ENCODE measurements around the gene CLK2.

The CLK2 gene

DNA sequence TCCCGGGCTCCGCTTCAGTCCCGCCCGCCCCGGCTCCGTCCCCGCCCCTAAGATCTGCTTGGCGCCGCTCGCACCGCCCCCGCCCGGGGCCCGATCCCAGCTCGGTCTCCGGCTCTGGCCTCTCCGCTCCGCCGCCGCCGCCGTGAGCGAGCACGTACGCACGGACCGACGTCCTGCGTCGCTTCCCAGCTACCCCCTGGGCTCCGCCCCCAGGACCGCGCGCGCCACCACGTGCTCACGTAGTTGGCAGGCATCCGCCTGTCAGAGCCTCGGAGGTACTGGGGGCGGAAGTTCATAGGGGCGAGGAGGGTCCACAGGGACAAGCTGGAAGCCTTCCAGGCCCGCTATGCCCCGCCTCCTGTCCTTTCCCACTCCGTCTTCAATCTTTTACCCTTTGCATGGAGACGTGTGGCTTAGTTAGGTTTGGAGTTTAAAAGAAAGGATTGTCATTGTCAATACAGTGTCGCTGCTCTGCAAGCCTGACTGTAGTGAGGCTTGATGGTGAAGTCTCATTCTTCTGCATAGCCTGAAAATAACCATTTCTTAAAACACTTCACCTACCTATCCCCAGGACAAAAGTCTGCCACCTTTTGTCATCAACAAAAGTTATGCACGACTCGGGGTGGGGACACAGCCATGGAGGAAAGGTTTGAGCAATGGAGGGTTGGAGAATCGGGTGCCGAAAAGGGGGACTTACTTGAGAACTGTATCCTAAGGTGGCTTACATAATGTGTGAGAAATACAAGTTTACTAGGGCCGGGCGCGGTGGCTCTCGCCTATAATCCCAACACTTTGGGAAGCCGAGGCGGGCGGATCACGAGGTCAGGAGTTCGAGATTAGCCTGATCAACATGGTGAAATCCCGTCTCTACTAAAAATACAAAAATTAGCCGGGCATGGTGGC, at the start of gene CLK2:
Gene CLK2, minus strand, starts transcription at position 162 of the 903 bp plus-strand sequence. CDS start 2,527 bp downstream, outside the sequence.
- DNase-seq = peak; percentile 98

DNA sequence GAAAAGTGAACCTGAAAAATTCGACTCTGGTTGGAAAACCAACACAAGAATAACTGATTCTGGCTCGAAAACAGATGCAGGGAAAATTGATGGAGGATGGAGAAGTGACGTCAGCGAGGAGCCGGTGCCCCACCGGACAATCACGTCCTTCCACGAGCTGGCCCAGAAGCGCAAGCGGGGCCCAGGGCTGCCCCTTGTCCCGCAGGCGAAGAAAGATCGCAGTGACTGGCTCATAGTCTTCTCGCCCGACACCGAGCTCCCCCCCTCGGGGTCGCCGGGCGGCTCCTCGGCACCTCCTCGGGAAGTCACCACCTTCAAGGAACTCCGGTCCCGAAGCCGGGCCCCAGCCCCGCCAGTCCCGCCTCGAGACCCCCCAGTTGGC, 49.3 kb upstream of the CLK2 start:
- DNase-seq = peak; percentile 44

DNA sequence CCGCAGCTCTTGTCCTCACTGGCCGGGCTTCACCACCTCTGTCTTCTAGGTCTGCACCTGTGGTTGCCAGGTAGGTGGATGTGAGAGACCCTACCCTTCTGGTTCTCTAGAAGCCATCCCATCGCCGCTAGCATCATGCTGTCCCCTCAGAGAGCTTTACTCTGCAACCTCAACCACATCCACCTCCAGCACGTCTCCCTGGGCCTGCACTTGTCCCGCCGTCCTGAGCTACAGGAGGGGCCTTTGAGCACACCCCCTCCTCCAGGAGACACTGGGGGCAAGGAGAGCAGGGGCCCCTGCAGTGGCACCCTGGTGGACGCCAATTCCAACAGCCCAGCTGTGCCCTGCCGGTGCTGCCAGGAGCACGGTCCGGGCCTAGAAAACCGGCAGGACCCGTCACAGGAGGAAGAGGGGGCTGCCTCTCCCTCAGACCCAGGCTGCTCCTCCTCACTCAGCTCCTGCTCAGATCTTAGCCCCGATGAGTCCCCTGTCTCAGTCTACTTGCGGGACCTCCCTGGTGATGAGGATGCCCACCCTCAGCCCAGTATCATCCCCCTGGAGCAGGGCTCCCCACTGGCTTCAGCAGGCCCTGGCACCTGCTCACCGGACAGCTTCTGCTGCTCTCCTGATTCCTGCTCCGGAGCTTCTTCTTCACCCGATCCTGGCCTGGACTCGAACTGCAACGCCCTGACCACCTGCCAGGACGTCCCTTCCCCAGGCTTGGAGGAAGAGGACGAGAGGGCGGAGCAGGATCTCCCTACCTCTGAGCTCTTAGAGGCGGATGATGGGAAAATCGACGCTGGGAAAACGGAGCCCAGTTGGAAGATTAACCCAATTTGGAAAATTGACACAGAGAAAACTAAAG, 48.6 kb upstream of the CLK2 start:
- peak; percentile 40 for DNase-seq

DNA sequence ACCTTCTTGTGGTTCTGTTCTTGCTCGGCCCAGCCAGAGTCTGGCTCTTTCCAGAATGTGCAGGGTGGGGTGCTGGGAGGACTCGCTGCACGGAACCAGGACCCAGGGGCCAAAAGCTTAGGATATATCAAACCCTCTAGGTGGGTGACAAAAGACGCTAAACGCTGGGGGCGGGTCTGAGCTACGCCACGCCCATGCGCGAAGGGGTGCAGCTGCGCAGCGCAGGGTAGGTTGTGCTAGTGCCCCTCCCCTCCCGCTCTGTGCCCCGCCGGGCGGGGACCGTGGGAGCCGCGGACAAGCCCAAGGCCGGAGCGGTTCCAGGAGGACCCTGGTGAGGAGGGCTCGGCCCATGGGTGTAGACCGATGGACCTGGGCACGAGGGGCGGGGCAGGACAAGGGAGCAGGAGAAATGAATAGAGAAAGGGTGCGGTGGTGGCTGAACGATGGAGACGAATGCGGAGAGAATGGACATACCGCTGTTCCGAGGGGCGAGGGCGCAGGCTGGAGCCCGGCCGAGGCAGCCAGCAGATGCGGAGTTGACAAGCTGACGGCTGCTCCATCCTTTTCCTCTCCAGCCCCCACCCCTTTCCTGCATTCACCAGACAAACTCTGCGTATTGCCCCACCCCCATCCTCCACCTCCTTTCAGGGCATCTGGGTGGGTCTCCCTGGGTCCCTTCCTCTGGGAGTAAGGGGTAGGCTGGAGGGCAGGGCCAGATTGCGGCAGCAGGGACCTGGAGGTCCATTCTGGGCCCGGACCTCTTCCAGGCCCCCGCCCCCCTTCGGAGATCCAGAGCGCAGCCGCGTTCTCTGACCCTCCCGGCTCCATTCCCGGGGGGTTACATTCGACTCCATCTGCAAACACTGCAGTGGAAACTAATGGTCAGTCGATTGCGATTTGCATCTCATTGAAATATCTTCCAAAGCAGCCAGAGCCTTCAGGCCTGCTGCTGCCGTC, 47.6 kb upstream of the CLK2 start, which contains the start of gene RUSC1:
Gene RUSC1, plus strand, starts transcription at position 234 of the 957 bp plus-strand sequence. CDS start 880 bp downstream, outside the sequence.
- peak; percentile 58 for DNase-seq

DNA sequence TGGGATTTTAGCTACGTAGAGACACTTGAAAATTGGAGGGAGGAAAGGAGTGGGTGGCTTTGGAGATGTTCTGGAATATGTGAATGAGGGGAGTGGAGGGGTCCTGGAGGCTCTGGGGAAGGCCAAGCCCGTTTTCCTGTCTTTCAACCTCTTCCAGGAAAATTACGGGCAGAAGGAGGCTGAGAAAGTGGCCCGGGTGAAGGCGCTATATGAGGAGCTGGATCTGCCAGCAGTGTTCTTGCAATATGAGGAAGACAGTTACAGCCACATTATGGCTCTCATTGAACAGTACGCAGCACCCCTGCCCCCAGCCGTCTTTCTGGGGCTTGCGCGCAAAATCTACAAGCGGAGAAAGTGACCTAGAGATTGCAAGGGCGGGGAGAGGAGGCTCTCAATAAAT, 46.9 kb upstream of the CLK2 start:
- DNase-seq = no peak

DNA sequence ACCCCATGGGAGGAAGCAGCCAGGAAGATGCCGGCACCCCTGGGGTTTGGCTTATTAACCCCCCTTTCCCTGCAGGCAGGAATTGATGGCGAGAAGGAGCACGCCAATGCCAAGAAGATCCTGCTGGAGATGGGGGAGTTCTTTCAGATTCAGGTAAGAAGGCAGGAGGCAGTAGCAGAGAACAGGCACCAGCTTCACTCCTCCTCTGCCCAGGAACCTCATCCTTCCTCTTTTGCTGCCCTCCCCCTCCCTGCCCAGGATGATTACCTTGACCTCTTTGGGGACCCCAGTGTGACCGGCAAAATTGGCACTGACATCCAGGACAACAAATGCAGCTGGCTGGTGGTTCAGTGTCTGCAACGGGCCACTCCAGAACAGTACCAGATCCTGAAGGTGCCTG, 46.2 kb upstream of the CLK2 start:
- DNase-seq = no peak

DNA sequence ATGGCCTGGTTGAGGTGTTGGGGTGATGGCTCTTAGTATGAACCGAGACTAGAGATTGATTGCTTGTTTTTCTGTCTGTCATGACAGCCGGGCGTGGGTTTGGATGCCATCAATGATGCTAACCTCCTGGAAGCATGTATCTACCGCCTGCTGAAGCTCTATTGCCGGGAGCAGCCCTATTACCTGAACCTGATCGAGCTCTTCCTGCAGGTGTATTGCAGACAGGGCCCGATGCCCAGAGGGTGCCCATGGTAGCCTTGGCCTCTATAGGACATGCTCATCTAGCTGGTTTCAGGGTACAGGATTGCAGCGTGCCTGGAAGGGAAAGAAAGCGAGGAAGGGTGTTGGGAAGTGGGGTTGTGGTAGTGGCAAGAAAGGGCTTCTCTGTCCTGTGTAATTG, 44.8 kb upstream of the CLK2 start:
- DNase-seq = no peak

DNA sequence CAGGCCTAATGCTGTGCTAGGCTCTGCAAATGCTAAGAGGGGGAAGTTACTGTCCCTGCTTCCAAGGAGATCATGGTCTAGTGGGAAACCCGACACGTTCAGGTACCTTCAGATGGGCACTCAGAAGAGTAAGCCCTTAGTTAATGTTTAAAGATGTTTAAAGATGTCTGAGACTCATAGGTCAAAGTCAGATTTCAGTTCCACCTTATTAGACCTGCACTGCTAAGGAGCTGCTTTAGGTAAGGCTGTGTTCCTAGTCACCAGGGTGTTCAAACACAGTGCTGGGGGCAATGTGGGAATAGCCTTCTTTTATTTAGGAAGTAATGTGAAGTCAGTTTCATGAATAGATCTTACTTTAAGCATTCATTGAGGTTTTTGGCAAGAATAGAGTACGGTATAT, 43.6 kb upstream of the CLK2 start:
- DNase-seq = no peak

DNA sequence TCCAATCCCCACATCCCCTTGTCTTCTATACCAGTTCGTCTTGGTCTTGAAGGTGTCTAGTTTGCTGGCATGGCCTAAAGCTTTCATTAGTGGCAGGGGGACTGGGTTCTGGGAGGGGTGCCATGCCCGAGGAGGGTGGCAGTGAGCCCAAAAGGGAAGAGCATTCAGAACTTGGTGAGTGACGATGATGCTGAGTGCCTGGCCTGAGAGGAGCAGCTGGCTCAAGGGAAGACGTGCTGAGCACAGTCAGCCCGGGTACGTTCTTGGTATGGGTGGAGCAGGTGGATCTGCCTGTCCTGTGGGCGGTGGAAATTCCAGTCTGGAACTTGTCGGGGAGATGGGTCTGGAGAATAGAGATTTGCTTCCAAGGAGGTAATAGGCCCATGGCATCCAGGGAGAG, 40.0 kb upstream of the CLK2 start:
- no peak for DNase-seq

DNA sequence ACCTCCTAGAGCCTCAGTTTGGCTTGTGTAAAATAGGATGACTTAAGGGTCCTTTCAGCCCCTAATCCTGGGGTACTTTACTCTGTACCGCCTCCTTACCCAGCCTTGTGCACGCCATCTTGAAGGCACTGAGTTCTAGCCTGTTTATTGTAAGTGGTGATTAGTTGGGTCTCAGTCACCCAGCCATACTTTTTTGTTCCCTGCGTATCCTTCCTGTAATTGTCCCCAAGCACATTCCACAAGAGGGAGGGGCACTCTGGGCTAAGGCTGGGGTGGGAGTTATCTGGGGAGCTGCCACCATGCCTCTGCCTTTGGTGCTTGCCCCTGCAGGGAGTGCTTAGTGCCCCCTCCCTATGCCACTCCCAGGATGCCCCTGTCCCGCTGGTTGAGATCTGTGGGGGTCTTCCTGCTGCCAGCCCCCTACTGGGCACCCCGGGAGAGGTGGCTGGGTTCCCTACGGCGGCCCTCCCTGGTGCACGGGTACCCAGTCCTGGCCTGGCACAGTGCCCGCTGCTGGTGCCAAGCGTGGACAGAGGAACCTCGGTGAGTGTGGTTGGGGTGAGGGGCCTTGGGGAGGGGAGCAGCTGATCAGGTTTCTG, 36.2 kb upstream of the CLK2 start:
- peak; percentile 13 for DNase-seq

DNA sequence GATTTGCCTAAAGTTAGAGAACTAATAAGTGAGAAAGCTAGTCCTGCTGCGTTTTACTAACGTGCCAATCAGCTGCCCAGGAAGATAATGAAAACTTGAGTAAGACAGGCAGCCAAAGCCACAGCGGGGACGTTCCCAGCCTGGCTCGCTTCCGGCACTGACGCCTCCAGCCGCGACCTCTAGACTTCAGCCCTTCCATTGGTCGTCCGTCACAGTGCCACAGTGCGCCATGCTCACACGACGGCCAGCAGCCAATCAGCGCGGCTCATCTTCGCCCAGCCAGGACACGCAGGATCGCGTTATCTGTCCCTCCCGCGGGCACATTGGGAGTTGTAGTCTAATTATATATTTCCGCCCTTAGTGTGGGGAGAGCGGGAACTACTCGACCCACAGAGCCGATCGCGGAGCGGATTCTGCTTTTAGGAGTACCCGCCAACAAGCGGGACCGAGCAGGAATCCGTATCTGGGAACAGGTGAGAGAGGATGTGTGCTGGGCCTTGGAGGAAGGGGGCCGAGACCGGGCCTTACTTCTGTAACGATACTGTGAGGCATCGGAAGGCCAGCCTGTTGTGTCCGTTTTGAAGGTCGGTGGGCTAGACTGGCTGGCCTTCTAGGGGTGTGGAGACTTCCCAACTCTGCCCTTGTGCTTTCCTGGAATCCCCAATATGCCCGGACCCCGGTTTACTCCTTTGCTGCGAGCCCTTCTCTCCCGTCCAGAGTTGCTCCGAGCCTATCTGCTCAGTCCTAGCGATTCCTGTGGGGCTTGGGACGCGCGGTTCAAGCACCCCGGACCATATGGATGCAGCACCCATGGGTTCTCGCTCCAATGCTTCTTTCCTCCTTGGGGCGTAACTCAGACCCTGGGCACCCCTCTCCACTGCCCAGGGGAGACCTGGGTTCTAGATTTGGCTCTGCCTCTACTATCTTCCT, 35.5 kb upstream of the CLK2 start, which contains the start of gene FDPS:
Gene FDPS, plus strand, starts transcription at position 374 of the 930 bp plus-strand sequence. CDS start 924 bp downstream, outside the sequence.
- DNase-seq = peak; percentile 99

DNA sequence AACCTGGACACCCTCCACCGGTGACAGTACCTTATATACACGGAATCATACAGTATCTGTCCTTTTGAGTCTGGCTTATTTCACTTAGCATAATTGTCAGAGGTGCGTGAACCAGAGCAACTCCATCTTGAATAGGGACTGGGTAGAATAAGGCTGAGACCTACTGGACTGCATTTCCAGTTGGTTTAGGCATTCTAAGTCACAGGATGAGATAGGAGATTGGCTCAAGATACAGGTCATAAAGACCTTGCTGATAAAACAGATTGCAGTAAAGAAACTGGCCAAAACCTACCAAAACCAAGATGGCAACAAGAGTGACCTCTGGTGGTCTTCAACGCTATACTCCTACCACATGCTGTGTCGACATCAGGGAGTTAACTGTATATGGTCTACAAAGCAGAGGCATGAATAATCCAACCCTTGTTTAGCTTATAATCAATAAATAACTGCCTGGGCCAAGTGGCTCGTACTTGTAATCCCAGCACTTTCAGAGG, 34.0 kb upstream of the CLK2 start:
- peak; percentile 39 for DNase-seq

DNA sequence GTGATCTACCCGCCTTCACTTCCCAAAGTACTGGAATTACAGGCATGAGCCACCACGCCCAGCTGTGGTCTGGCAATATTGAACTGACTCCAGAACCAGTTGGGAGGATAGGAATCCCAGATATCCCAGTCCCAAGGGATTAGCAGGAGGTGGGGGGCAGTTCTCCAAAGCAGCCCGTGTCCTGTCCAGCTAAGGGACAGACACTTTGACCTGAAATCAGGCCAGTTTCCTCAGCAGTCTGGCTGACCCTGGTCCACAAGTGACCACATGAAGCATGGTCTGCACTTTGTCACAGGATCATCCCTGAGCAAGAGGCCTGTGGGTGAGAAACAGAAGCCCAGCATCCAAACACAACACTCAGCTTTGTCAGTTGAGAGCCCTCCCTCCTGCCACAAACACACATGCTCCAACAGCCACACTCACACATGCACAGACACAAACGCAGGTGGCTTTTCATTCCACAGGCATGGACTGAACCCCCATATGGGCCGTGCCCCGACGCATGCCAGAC, 32.6 kb upstream of the CLK2 start:
- no peak for DNase-seq

DNA sequence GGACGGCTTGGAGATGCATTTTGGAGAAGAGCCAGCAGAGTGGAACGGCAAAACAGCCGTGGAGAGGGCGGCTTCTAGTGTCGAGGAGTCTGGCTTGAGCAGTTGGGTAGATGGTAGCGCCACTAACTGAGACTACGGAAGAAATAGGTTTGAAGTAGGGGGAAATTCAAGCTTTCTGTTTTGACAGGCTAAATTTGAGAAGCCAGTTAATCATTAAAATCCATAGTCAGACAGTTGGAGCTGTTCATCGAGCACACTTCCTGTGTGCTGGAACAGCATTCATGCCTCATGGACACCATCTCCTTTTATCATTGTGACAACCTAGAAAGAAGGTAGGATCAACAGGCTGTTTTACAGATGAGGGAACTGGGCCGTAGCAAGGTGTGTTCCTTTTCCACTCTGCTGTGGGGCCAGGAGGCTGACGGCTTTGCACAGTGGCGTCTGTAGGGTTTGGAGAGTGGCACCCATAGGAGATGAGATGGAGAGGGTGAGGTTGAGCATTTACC, 31.3 kb upstream of the CLK2 start:
- no peak for DNase-seq

DNA sequence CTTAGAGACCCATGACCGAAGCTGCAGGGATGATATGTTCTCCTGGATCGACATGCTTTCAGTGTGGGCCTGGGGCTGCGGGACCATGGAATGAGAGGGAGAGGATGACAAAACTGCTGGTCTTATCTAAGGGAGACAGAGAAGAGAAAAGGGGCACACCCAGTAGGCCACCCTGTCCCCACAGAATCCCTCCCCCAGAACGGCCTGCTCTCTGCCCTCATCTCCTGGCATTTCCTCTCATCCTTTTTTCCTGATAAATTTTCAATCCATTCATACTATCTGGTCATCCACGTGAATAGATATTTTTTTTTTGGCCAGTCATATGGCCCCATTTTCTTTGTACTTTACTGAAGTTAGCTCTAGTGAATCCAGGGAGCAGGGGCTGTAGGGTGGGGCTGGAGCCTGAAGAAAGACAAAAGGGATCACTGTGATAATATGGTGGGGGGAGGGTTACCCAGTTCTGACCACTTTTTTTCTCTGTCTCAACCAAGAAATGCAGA, 28.1 kb upstream of the CLK2 start, which contains the start of gene PKLR:
Gene PKLR, minus strand, starts transcription at position 97 of the 500 bp plus-strand sequence. Its CDS starts 43 bp downstream, at position 54.
- no peak for DNase-seq

DNA sequence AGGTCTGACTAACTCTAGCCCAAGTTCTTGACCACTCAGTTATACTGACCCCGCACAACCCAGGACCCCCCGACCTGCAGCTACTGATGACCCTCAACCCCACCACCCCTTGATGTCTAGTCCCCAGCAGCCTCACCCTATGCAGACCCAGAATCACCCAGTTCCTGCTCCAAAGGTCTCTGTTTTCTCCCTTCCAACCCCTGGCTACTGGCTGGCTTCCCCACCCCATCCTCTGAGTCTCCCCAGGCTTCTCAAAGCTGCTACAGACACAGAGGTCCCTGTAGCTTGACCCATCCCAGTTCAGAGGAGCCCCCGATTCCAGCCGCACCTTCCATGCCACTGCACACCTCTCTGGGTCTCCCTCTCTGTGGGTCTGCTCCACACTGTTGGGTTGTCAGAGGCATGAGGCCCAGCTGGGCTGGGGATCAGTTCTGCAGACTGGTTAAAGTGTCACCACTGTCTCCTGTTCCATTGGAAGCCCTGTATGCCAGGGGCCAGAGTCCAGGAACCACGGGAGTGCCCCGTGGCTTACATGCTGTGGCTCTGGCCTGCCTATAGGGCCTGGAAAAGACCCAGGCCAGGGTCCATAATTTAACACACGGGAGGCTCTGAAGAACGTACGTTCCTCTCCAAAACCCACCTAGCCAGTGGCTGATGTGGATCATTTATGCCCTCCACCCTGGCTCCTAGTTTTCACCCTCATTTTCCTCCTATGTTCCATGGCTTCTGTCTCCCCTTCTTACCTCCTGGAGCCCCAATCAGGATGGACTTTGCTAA, 27.4 kb upstream of the CLK2 start:
- no peak for DNase-seq

DNA sequence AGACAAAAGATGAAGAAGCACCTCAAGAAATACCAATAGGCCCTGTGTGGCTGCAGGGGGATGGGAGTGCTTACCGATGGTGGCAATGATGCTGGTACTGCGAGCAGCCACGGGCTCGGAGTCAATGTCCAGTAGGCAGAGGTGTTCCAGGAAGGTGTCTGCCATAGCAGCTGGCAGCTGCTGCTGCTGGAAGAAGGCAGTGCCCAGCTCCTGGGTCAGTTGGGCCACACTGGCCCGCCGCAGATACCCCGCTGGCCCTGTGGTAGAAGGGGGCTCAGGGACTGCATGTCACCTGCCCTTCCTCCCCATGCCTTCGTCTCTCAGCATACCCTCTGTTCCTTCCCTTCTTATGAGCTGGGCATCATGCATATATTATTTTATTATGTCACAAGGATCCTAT, 26.7 kb upstream of the CLK2 start:
- DNase-seq = no peak

DNA sequence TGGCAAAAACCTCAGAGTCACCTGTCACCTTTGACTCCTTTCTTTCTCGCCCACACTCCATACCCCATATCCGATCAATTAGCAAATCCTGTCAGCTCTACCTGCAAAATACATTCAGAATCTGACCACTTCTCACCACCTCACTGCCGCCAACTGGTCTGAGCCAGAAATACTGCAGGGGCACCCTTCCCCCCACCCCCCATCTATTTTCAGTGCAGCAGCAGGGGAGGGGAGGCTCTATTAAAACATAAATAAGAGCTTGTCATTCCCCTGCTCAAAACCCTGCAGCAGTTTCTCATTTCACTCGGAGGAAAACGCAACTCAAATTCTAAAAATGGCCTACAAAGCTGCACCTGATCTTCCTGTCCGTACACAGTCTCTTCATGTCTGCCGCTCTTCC, 24.1 kb upstream of the CLK2 start:
- DNase-seq = no peak

DNA sequence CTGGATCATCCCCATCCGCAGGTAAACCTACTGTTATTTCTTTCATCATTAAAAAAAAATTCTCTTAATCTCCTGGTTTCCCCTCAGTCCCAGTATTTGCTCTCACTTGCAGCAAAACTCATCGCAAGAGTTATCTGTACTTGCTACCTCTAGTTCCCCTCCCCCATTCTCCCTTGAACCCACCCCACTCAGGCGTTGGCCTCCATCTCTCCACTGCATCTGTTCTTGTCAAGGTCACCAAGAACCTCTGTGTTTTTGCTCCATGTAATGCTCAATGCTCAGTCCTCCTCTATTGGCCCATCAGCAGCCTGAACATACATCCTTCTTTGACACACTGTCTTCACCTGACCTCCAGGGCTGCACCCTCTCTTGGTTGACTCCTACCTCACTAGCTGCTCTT, 23.4 kb upstream of the CLK2 start:
- DNase-seq = no peak

Data from NCI-H146 (cell line).